ENCODE results near the gene BTBD9. TPM values are rescaled to one million over a fixed set of nuclear protein-coding genes. Genes with fewer than 3 reads are reported as not detected.
"Not testable (repeated sequence)": the region's sequence is repeated elsewhere in the genome, so short reads cannot be mapped to it uniquely, and the experiment has no call there.

BTBD9 gene
- total RNA-seq, 2 donors from 2014 or later, result 16.2 to 28.3 TPM

DNA sequence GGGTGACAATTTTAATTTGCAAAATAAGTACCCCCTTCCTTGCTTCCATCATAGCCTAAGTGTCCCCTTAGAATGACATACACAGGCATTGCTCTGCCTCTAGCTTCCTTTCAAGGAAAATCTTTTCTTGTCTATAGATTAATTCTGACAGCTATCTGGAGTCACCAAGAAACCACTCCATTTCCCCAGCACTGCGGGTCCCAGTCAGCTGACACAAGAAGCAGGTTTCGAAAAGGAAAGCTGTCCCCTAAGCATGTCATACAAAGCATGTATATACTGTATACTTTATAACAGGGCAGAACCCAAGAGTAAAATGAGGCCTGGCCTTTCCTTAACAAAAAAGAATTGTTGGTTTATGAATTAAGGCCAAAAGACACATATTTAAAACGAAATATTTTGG is 273.5 kb downstream of the BTBD9 start:
- Mint-ChIP-seq H3K4me3 (no peak overlapping the region), H3K27ac (no peak overlapping the region), H3K27me3 (no peaks in the 10 kb centered on the region), H3K4me1 (peaks cover 5% of the 10 kb centered on the region), H3K9me3 (no peaks in the 10 kb centered on the region), H3K36me3 (ENCODE audit: low read depth) (no peaks in the 10 kb centered on the region)
- no peak for ATAC-seq (replicated peaks)

DNA sequence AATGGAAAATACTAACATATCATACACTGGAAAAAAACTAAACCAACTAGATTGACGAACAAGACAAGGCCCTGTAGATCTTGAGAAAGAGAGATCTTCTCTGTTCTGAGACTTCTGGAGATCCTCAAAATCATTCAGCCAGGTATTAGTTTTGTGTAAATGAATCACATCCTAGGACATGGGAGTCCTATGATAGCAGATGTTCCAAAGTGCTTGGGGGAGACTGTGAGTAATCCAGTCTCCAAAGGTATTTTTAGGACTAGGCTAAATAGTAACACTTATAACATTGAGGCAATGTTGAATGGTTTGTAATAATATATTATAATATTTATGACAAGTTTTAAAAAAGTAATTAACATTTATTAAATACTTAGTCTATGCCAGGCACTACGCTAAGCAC is 275.0 kb downstream of the BTBD9 start:
- Mint-ChIP-seq H3K27ac (no peak overlapping the region), H3K4me1 (peaks cover 5% of the 10 kb centered on the region), H3K9me3 (no peaks in the 10 kb centered on the region), H3K4me3 (no peak overlapping the region), H3K36me3 (ENCODE audit: low read depth) (no peaks in the 10 kb centered on the region), H3K27me3 (no peaks in the 10 kb centered on the region)
- ATAC-seq (replicated peaks), result no peak

GRCh38 chr6:38364127-38364526 is 275.6 kb downstream of the BTBD9 start:
- Mint-ChIP-seq H3K9me3 (no peaks in the 10 kb centered on the region), H3K36me3 (ENCODE audit: low read depth) (no peaks in the 10 kb centered on the region), H3K4me1 (peaks cover 5% of the 10 kb centered on the region), H3K4me3 (no peak overlapping the region), H3K27me3 (no peaks in the 10 kb centered on the region), H3K27ac (no peak overlapping the region)
- no peak for ATAC-seq (replicated peaks)

DNA sequence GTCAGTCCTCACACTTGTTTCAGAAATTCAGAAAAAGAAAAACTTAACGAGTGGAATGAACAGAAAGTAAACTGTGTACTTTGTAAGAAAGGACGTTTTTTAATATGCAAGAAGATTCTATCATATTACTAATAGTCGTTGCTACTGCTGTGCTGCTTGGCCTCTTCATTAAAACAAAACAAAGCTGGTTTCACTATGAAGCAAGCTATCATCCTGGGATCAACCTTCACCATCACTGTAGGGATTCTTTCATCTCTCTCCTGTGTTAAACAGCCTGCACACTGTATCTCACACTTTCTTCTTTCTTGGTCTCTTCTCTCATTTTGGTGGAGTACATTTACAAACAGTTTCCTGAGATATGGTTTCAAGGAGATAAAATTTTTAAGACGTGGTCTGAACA is 284.2 kb downstream of the BTBD9 start:
- H3K27me3 Mint-ChIP-seq, result no peaks in the 10 kb centered on the region
- H3K9me3 Mint-ChIP-seq, result no peaks in the 10 kb centered on the region
- H3K36me3 Mint-ChIP-seq (ENCODE audit: low read depth), result peaks cover 8% of the 10 kb centered on the region
- H3K4me1 Mint-ChIP-seq, result peaks cover 30% of the 10 kb centered on the region
- peak overlapping the region; percentile 5 for H3K27ac Mint-ChIP-seq
- H3K4me3 Mint-ChIP-seq, result peak overlapping the region; percentile 7
- peak; percentile 54 for ATAC-seq (replicated peaks)

- Mint-ChIP-seq H3K36me3 (ENCODE audit: low read depth) (peaks cover 8% of the 10 kb centered on the region), H3K4me1 (peaks cover 30% of the 10 kb centered on the region), H3K9me3 (no peaks in the 10 kb centered on the region), H3K27me3 (no peaks in the 10 kb centered on the region), H3K27ac (peak overlapping the region; percentile 13), H3K4me3 (peak overlapping the region; percentile 7)
- ATAC-seq (replicated peaks), result peak; percentile 80
Observed at GRCh38 chr6:38354905-38355304, 284.8 kb downstream of the BTBD9 start.

DNA sequence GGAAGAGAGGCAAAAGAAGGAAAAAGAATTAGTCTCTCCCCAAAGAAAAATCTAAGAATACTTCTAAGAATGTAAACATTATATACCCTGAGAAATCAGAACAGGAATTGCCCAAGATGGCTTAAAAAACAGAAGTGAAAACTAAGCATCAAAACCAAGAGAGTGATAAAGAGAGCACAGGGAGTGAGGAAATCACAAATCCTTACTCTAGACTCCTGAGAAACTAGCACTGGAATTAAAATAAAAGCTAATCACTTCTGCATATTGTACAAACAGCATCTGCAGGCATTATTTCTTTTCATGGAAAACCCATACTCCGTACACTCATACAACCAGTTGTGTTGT is 285.7 kb downstream of the BTBD9 start:
- H3K4me3 Mint-ChIP-seq, result no peak overlapping the region
- H3K4me1 Mint-ChIP-seq, result peaks cover 30% of the 10 kb centered on the region
- no peaks in the 10 kb centered on the region for H3K27me3 Mint-ChIP-seq
- no peak for ATAC-seq (replicated peaks)
- peaks cover 8% of the 10 kb centered on the region for H3K36me3 Mint-ChIP-seq (ENCODE audit: low read depth)
- H3K27ac Mint-ChIP-seq, result no peak overlapping the region
- no peaks in the 10 kb centered on the region for H3K9me3 Mint-ChIP-seq

DNA sequence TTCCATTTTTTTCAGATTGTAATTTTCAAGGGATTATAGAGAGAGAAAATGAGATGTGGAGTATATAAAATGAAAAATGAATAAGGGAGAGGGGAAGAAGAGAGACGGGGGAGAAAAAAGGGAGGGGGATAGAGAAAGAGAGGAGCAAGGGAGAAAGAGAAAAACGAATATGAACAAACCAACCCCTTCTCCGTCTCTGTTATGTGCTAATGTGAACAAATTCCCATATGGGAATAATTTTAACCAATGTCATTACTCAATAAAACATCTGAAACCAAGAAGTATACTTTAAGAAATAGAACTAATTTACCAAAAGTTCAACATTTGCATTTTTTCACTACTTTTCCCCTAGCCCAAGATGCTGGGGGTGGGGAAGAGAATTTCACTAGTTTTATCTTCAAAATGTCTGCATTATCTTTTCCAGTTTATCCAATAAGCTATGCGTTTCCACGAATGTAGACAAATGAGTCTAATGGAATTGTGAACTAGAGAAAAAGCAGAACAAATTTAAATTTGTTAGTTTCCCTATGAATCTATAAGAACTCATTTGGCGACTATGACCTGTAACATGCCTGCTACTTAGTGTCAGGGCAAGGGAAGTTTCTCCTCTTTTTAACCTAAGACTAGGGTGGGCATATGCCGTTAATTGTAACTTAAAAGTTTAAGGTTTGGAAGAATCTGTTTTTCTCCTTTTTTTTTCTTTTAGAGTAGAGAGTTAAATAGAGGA is 286.3 kb downstream of the BTBD9 start:
- peaks cover 30% of the 10 kb centered on the region for H3K4me1 Mint-ChIP-seq
- H3K27me3 Mint-ChIP-seq, result no peaks in the 10 kb centered on the region
- no peak overlapping the region for H3K27ac Mint-ChIP-seq

GRCh38 chr6:38352636-38353035 is 287.1 kb downstream of the BTBD9 start:
- Mint-ChIP-seq H3K36me3 (ENCODE audit: low read depth) (peaks cover 2% of the 10 kb centered on the region), H3K27ac (no peak overlapping the region), H3K27me3 (no peaks in the 10 kb centered on the region), H3K9me3 (no peaks in the 10 kb centered on the region), H3K4me1 (peaks cover 22% of the 10 kb centered on the region), H3K4me3 (no peak overlapping the region)
- ATAC-seq (replicated peaks), result no peak

More for the DNA sequence above, 286.3 kb downstream of the BTBD9 start:
- no peak for ATAC-seq (replicated peaks)
- H3K4me3 Mint-ChIP-seq, result no peak overlapping the region
- H3K9me3 Mint-ChIP-seq, result no peaks in the 10 kb centered on the region
- H3K36me3 Mint-ChIP-seq (ENCODE audit: low read depth), result peaks cover 8% of the 10 kb centered on the region

GRCh38 chr6:38350942-38351341 is 288.8 kb downstream of the BTBD9 start:
- Mint-ChIP-seq H3K4me1 (peaks cover 14% of the 10 kb centered on the region), H3K4me3 (no peak overlapping the region), H3K27me3 (no peaks in the 10 kb centered on the region)

GRCh38 chr6:38350220-38350619 is 289.5 kb downstream of the BTBD9 start:
- ATAC-seq (replicated peaks), result no peak
- H3K9me3 Mint-ChIP-seq, result no peaks in the 10 kb centered on the region
- H3K4me3 Mint-ChIP-seq, result no peak overlapping the region
- H3K27ac Mint-ChIP-seq, result no peak overlapping the region
- peaks cover 7% of the 10 kb centered on the region for H3K4me1 Mint-ChIP-seq
- H3K36me3 Mint-ChIP-seq (ENCODE audit: low read depth), result no peaks in the 10 kb centered on the region
- H3K27me3 Mint-ChIP-seq, result no peaks in the 10 kb centered on the region

More at GRCh38 chr6:38350942-38351341, 288.8 kb downstream of the BTBD9 start:
- ATAC-seq (replicated peaks), result no peak
- no peaks in the 10 kb centered on the region for H3K36me3 Mint-ChIP-seq (ENCODE audit: low read depth)
- no peak overlapping the region for H3K27ac Mint-ChIP-seq
- no peaks in the 10 kb centered on the region for H3K9me3 Mint-ChIP-seq

DNA sequence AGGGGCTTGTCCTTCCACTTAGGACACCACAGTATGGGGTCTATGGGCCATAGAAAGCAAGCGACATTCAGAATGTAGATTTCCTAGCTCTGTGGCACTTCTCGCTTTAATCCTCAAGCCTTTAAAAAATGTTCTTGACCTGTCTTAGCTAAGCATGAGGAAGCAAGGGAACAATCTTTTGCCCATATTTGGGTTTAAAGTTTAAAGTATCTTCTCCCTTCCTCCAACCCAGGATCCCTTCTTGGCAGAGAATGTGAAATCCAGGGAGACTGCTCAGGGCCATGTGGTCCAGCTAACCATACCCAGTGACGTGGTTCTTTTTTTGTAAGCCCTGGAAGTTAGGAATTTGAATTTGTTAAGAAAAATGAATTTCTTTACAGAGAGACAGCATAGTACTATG is 289.9 kb downstream of the BTBD9 start:
- no peak for ATAC-seq (replicated peaks)
- peaks cover under 1% of the 10 kb centered on the region for H3K36me3 Mint-ChIP-seq (ENCODE audit: low read depth)
- no peaks in the 10 kb centered on the region for H3K9me3 Mint-ChIP-seq
- no peak overlapping the region for H3K4me3 Mint-ChIP-seq
- no peak overlapping the region for H3K27ac Mint-ChIP-seq
- H3K4me1 Mint-ChIP-seq, result peaks cover 4% of the 10 kb centered on the region
- no peaks in the 10 kb centered on the region for H3K27me3 Mint-ChIP-seq

GRCh38 chr6:38349221-38349620 is 290.5 kb downstream of the BTBD9 start:
- Mint-ChIP-seq H3K27me3 (no peaks in the 10 kb centered on the region), H3K36me3 (ENCODE audit: low read depth) (peaks cover 6% of the 10 kb centered on the region), H3K9me3 (no peaks in the 10 kb centered on the region), H3K27ac (no peak overlapping the region), H3K4me1 (no peaks in the 10 kb centered on the region), H3K4me3 (no peak overlapping the region)
- no peak for ATAC-seq (replicated peaks)

- no peak overlapping the region for H3K4me3 Mint-ChIP-seq
- H3K36me3 Mint-ChIP-seq (ENCODE audit: low read depth), result peaks cover 12% of the 10 kb centered on the region
- H3K27ac Mint-ChIP-seq, result no peak overlapping the region
- no peaks in the 10 kb centered on the region for H3K27me3 Mint-ChIP-seq
- no peaks in the 10 kb centered on the region for H3K9me3 Mint-ChIP-seq
- H3K4me1 Mint-ChIP-seq, result no peaks in the 10 kb centered on the region
- ATAC-seq (replicated peaks), result no peak
Observed at GRCh38 chr6:38348371-38348770, 291.4 kb downstream of the BTBD9 start.

DNA sequence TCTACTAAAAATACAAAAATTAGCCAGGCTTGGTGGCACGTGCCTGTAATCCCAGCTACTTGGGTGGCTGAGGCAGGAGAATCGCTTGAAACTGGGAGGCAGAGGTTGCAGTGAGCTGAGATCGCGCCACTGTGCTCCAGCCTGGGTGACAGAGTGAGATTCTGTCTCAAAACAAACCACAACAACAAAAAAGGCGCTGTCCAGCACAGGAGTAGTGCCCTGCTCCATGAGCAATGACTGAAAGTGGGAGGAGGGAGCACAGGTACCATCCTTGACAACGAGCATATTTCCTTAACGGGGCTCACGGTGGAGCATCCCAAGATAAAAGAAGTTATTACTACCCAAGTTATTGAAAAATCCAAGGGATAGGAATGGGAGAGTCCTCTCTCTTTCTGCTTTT is 291.9 kb downstream of the BTBD9 start:
- not testable (repeated sequence) for H3K27ac Mint-ChIP-seq; H3K9me3 Mint-ChIP-seq; H3K4me1 Mint-ChIP-seq; ATAC-seq (replicated peaks); H3K4me3 Mint-ChIP-seq; H3K27me3 Mint-ChIP-seq
- peaks cover 12% of the 10 kb centered on the region for H3K36me3 Mint-ChIP-seq (ENCODE audit: low read depth)

- Mint-ChIP-seq H3K36me3 (ENCODE audit: low read depth) (peaks cover 12% of the 10 kb centered on the region), H3K4me3 (no peak overlapping the region), H3K27ac (no peak overlapping the region), H3K9me3 (no peaks in the 10 kb centered on the region), H3K27me3 (no peaks in the 10 kb centered on the region), H3K4me1 (no peaks in the 10 kb centered on the region)
- ATAC-seq (replicated peaks), result no peak
Observed at GRCh38 chr6:38346291-38347079, 293.2 kb downstream of the BTBD9 start.
